IMR-90 (cell line): ENCODE results near the gene DENND10. TPM values are rescaled to one million over a fixed set of nuclear protein-coding genes. Genes with fewer than 3 reads are reported as not detected.
A peak's percentile ranks its signal among the peaks of the same experiment; 100 is the strongest.

Experiments used
- ATAC-seq: fragments of 200-7000 bp; cut with Tn5 transposase; 2 replicates; pipeline ENCODE4 v1.9.1; 2020; ENCODE audit warnings: low read depth, mild to moderate bottlenecking, moderate library complexity
- BruUV-seq: library from RNA; stranded (reverse); fragments of 400-500 nt; replicated peaks from 2 replicates; lab custom pipeline; 2021; lab: Mats Ljungman, UMichigan
- CTCF ChIA-PET: fragments of 300-600 bp; formaldehyde crosslinking; extraction: SDS; loops from one replicate; lab custom pipeline; 2021; ENCODE audit warnings: antibody characterized with exemption; lab: Yijun Ruan, JAX
- POLR2A ChIA-PET: fragments of 300-600 bp; sonication (Branson Sonifier 250); formaldehyde crosslinking; loops from one replicate; lab custom pipeline; 2022; ENCODE audit warnings: antibody characterized with exemption; ENCODE audit not compliant: unreplicated experiment; lab: Charles Lee
- DNase-seq: peaks from one replicate; pipeline ENCODE4 v3.0.0; 2013
- H2AFZ ChIP-seq: replicated peaks from 2 replicates; pipeline ENCODE3; 2013; ENCODE audit warnings: low read length, mild to moderate bottlenecking; ENCODE audit not compliant: poor library complexity
- H2AK5ac ChIP-seq: 2 replicates; pipeline ENCODE4 v1.6.1; 2013; ENCODE audit warnings: low read depth, low read length, inconsistent platforms
- H2AK9ac ChIP-seq: replicated peaks from 2 replicates; pipeline ENCODE3; 2013; ENCODE audit warnings: mild to moderate bottlenecking, low read depth, low read length, moderate library complexity; ENCODE audit not compliant: poor library complexity
- H2BK120ac ChIP-seq: 2 replicates; pipeline ENCODE4 v1.6.1; 2013; ENCODE audit warnings: low read depth, low read length, inconsistent platforms
- H2BK15ac ChIP-seq: 3 replicates; pipeline ENCODE4 v1.6.1; 2013; ENCODE audit warnings: low read depth, low read length, inconsistent platforms
- H2BK20ac ChIP-seq: 2 replicates; pipeline ENCODE4 v1.6.1; 2013; ENCODE audit warnings: low read depth, mild to moderate bottlenecking, inconsistent platforms, low read length, moderate library complexity
- H2BK5ac ChIP-seq: 2 replicates; pipeline ENCODE4 v1.6.1; 2013; ENCODE audit warnings: mild to moderate bottlenecking, low read depth, low read length, inconsistent platforms; ENCODE audit not compliant: poor library complexity, severe bottlenecking
- H3K14ac ChIP-seq: replicated peaks from 2 replicates; pipeline ENCODE4 v1.6.1; 2013; ENCODE audit warnings: low read depth, low read length, inconsistent platforms
- H3K18ac ChIP-seq: 2 replicates; pipeline ENCODE4 v1.6.1; 2013; ENCODE audit warnings: low read depth, low read length, control low read depth
- H3K23ac ChIP-seq: 2 replicates; pipeline ENCODE4 v1.6.1; 2013; ENCODE audit warnings: low read depth, low read length, inconsistent platforms
- H3K27ac ChIP-seq: 2 replicates; pipeline ENCODE4 v1.5.1; 2013; ENCODE audit warnings: mild to moderate bottlenecking, control low read depth, low read length; ENCODE audit not compliant: insufficient read depth
- H3K27me3 ChIP-seq: 2 replicates; pipeline ENCODE4 v1.6.1; 2013; ENCODE audit warnings: low read length; ENCODE audit not compliant: control insufficient read depth, insufficient read depth
- H3K36me3 ChIP-seq: 2 replicates; pipeline ENCODE4 v1.6.1; 2013; ENCODE audit warnings: low read length, mixed read lengths; ENCODE audit not compliant: control insufficient read depth, insufficient read depth
- H3K4ac ChIP-seq: 2 replicates; pipeline ENCODE4 v1.6.1; 2013; ENCODE audit warnings: low read depth, low read length, inconsistent platforms
- H3K4me1 ChIP-seq: 2 replicates; pipeline ENCODE4 v1.6.1; 2013; ENCODE audit warnings: low read length, mixed read lengths; ENCODE audit not compliant: control insufficient read depth, insufficient read depth
- H3K4me2 ChIP-seq: 2 replicates; pipeline ENCODE4 v1.6.1; 2013; ENCODE audit warnings: low read depth, mild to moderate bottlenecking, control low read depth, low read length, moderate library complexity
- H3K4me3 ChIP-seq: 2 replicates; pipeline ENCODE4 v1.5.1; 2013; ENCODE audit warnings: low read depth, mild to moderate bottlenecking, control low read depth, low read length, moderate library complexity; ENCODE audit not compliant: insufficient read depth
- H3K56ac ChIP-seq: 2 replicates; pipeline ENCODE4 v1.6.1; 2013; ENCODE audit warnings: low read length, inconsistent platforms; ENCODE audit not compliant: insufficient read depth; ENCODE audit errors: extremely low read depth
- H3K79me1 ChIP-seq, 2 experiments: 2 replicates each; pipeline ENCODE4 v1.6.1; 2013; ENCODE audit warnings: low read length in 2 of 2, inconsistent platforms in 1 of 2, low read depth in 1 of 2
- H3K9ac ChIP-seq: 2 replicates; pipeline ENCODE4 v1.6.1; 2013; ENCODE audit warnings: low read depth, low read length, control low read depth
- H3K9me1 ChIP-seq: 2 replicates; pipeline ENCODE4 v1.6.1; 2013; ENCODE audit warnings: low read length, inconsistent platforms; ENCODE audit not compliant: insufficient read depth
- H3K9me3 ChIP-seq: 2 replicates; pipeline ENCODE4 v1.6.1; 2013; ENCODE audit warnings: low read length; ENCODE audit not compliant: control insufficient read depth, insufficient read depth
- H4K20me1 ChIP-seq: 2 replicates; pipeline ENCODE4 v1.6.1; 2013; ENCODE audit warnings: low read length, inconsistent platforms; ENCODE audit not compliant: insufficient read depth
- H4K5ac ChIP-seq: 2 replicates; pipeline ENCODE4 v1.6.1; 2013; ENCODE audit warnings: mild to moderate bottlenecking, low read depth, low read length, control low read depth
- H4K8ac ChIP-seq, 2 experiments: 2 replicates each; pipeline ENCODE4 v1.6.1; 2013; ENCODE audit warnings: low read depth in 2 of 2, low read length in 2 of 2, control low read depth in 1 of 2, inconsistent platforms in 1 of 2
- H4K91ac ChIP-seq: 2 replicates; pipeline ENCODE4 v1.6.1; 2013; ENCODE audit warnings: low read depth, low read length, inconsistent platforms; ENCODE audit not compliant: insufficient read depth
- BHLHE40 ChIP-seq: fragments of 150-350 bp; IDR thresholded peaks from 2 replicates; pipeline ENCODE4 v1.6.1; 2016; ENCODE audit warnings: mild to moderate bottlenecking, low read depth, low read length
- CEBPB ChIP-seq: IDR thresholded peaks from 2 replicates; pipeline ENCODE4 v1.6.1; 2012; ENCODE audit warnings: low read depth, low read length, improper control_type of control experiment
- CHD1 ChIP-seq: IDR thresholded peaks from 2 replicates; pipeline ENCODE4 v1.6.1; 2012; ENCODE audit warnings: low read depth, low read length, improper control_type of control experiment
- CTCF ChIP-seq: conservative IDR thresholded peaks from 2 replicates; pipeline ENCODE4 v1.5.1; 2012; ENCODE audit warnings: mild to moderate bottlenecking, low read depth, low read length, improper control_type of control experiment
- ELK1 ChIP-seq: fragments of 150-350 bp; IDR thresholded peaks from 2 replicates; pipeline ENCODE4 v1.6.1; 2016; ENCODE audit warnings: low read depth, mild to moderate bottlenecking, low read length, moderate library complexity, borderline replicate concordance
- FOS ChIP-seq: fragments of 150-350 bp; IDR thresholded peaks from 2 replicates; pipeline ENCODE4 v1.6.1; 2016; ENCODE audit warnings: low read depth, low read length
- MAFK ChIP-seq: IDR thresholded peaks from 2 replicates; pipeline ENCODE4 v1.6.1; 2012; ENCODE audit warnings: low read depth, low read length, improper control_type of control experiment
- MAZ ChIP-seq: IDR thresholded peaks from 2 replicates; pipeline ENCODE4 v1.6.1; 2012; ENCODE audit warnings: low read depth, mild to moderate bottlenecking, low read length, improper control_type of control experiment, moderate library complexity, borderline replicate concordance
- NFE2L2 ChIP-seq: fragments of 150-350 bp; IDR thresholded peaks from 2 replicates; pipeline ENCODE4 v1.6.1; 2016; ENCODE audit warnings: low read depth, mild to moderate bottlenecking, low read length
- RAD21 ChIP-seq: IDR thresholded peaks from 2 replicates; pipeline ENCODE4 v1.6.1; 2012; ENCODE audit warnings: low read length, improper control_type of control experiment
- RFX5 ChIP-seq: IDR thresholded peaks from 2 replicates; pipeline ENCODE4 v1.8.0; 2012; ENCODE audit warnings: low read depth, mild to moderate bottlenecking, low read length, moderate library complexity
- USF2 ChIP-seq: fragments of 150-350 bp; IDR thresholded peaks from 2 replicates; pipeline ENCODE4 v1.6.1; 2017; ENCODE audit warnings: mild to moderate bottlenecking, antibody characterized with exemption, low read length, low read depth
- WGBS, 2 experiments: methylation state at CpG; one replicate each; pipeline versions ENCODE4 v1.1.5 to v1.1.7; 2013; ENCODE audit warnings: missing lambda C conversion rate in 2 of 2; ENCODE audit not compliant: insufficient read length in 1 of 2; ENCODE audit errors: extremely low coverage in 2 of 2; 5-methylcytosine and 5-hydroxymethylcytosine counted together
- dilution Hi-C: fragments of 300-500 bp; cut with HindIII; formaldehyde crosslinking; loops from one replicate; pipeline ENCODE4 v1.14.3; 2018; ENCODE audit warnings: low sequenced_read_pairs; ENCODE audit not compliant: unreplicated experiment
- in situ Hi-C: fragments of 300-500 bp; cut with MboI; formaldehyde crosslinking; loops from 3 replicates; pipeline ENCODE4 v1.14.3; 2019; ENCODE audit warnings: low sequenced_read_pairs, inconsistent platforms, mixed read lengths
- intact Hi-C: fragments of 100-400 bp; cut with micrococcal nuclease; formaldehyde crosslinking; loops from 2 replicates; pipeline ENCODE4 v1.10.0; 2022
- polyA plus RNA-seq, 3 experiments: library from polyadenylated mRNA; depleted of rRNA; stranded (reverse); fragments of >200 nt; gene quantifications; 2 replicates each; pipeline ENCODE4 v1.2.3, GENCODE V29; 2012; ENCODE audit warnings: low replicate concordance in 1 of 3
- total RNA-seq: library from RNA; depleted of rRNA; stranded (reverse); fragments of >200 nt; gene quantifications from 2 replicates; pipeline ENCODE4 v1.2.3, GENCODE V29; 2012

The DENND10 gene
- total and polyA plus RNA-seq, 2 of the 4 experiments (the other 2 are of a cell fraction) = 50.9 to 81.4 TPM

- peak overlapping the region; percentile 75 for H3K9ac ChIP-seq
- H3K9me3 ChIP-seq = no peaks in the 10 kb centered on the region
- WGBS, 2 experiments = 86% methylated on average over 1 of the region's 7 CpGs; no CpG with 5 or more reads in 1 of the 2 experiments
- H3K27me3 ChIP-seq = no peaks in the 10 kb centered on the region
- peak overlapping the region; percentile 84; the same call in 1 of the 2 replicates for H4K91ac ChIP-seq
- POLR2A ChIA-PET = no interaction called here
- no peak overlapping the region for H2BK5ac ChIP-seq
- H3K4me2 ChIP-seq = peak overlapping the region; percentile 82
- H2BK120ac ChIP-seq = peak overlapping the region; percentile 17; the same call in 1 of the 2 replicates
- H2AK9ac ChIP-seq = peak overlapping the region; percentile 45
- peaks cover 16% of the 10 kb centered on the region for H3K36me3 ChIP-seq
- H2AK5ac ChIP-seq = peak overlapping the region; percentile 61
- H4K20me1 ChIP-seq = no peaks in the 10 kb centered on the region
- BruUV-seq = no TSS peak
- no peak for TF ChIP-seq BHLHE40
- TF ChIP-seq CEBPB = no peak
- no peak for TF ChIP-seq MAZ
- TF ChIP-seq MAFK = no peak
- TF ChIP-seq NFE2L2 = no peak
- no peak for TF ChIP-seq RAD21
- TF ChIP-seq CTCF = no peak
- no peak for TF ChIP-seq ELK1
- TF ChIP-seq CHD1 = no peak
- no peak for TF ChIP-seq FOS
- TF ChIP-seq USF2 = no peak
- TF ChIP-seq RFX5 = no peak
- H3K14ac ChIP-seq = peak overlapping the region; percentile 61; the same call in 1 of the 2 replicates
- CTCF ChIA-PET = no interaction called here
- H2AFZ ChIP-seq = peak overlapping the region; percentile 98
- peak overlapping the region; percentile 15 for H3K18ac ChIP-seq
- peak overlapping the region; percentile 60 for H3K23ac ChIP-seq
- H3K4ac ChIP-seq = peak overlapping the region; percentile 75
- H3K4me3 ChIP-seq = peak overlapping the region; percentile 90
- in situ Hi-C loops = no loop called here
- no peak overlapping the region for H3K56ac ChIP-seq
- H3K79me1 ChIP-seq = peaks cover under 1 to 23% of the 10 kb centered on the region in 2 experiments; a peak in 3 of 4 replicates
- peak overlapping the region; percentile 86 to 90 for H4K8ac ChIP-seq
- H3K4me1 ChIP-seq = peaks cover 7% of the 10 kb centered on the region
- peak overlapping the region; percentile 71 for H3K27ac ChIP-seq
- no peak overlapping the region for H2BK20ac ChIP-seq
- DNase-seq = no peak
- H2BK15ac ChIP-seq = no peak overlapping the region
- dilution Hi-C loops = no loop called here
- intact Hi-C loops = no loop called here
- ATAC-seq = no peak
- H4K5ac ChIP-seq = peak overlapping the region; percentile 95
- 0 out of 2 replicates have a peak, but pooled peaks cover 5% of the 10 kb centered on the region for H3K9me1 ChIP-seq
Observed at GRCh38 chr10:119166118-119166500, 62.2 kb downstream of the DENND10 start.
